ENCODE results near the gene RCBTB2.

Gene RCBTB2

GRCh38 chr13:48443442-48444208 is 89.3 kb downstream of the RCBTB2 start:
- no peak for DNase-seq
